Prostate gland (tissue), 2 donors: ENCODE measurements around the gene NRROS. TPM values are rescaled to one million over a fixed set of nuclear protein-coding genes. Genes with fewer than 3 reads are reported as not detected.
"Not testable (repeated sequence)": the region's sequence is repeated elsewhere in the genome, so short reads cannot be mapped to it uniquely, and the experiment has no call there.

Experiments
- DNase-seq: peaks from one replicate; pipeline ENCODE4 v3.0.0-alpha.2; 2019; ENCODE audit warnings: low spot score
- H3K27ac ChIP-seq, 2 donors: fragments of 200-600 bp; sonication (generic); 2 replicates each; pipeline ENCODE4 v1.5.1; 2017 to 2019
- H3K27me3 ChIP-seq: fragments of 200-600 bp; sonication (generic); replicated peaks from 2 replicates; pipeline ENCODE4 v1.5.1; 2019; ENCODE audit not compliant: insufficient read depth
- H3K36me3 ChIP-seq, 2 donors: fragments of 200-600 bp; sonication (generic); 1 replicate in 1 of 2; 2 replicates in 1 of 2; pipeline versions ENCODE4 v1.5.1 to v1.8.1; 2017 to 2019
- H3K4me1 ChIP-seq: fragments of 200-600 bp; sonication (generic); replicated peaks from 2 replicates; pipeline ENCODE4 v1.5.1; 2019
- H3K4me3 ChIP-seq, 2 donors: fragments of 200-600 bp; sonication (generic); 2 replicates each; pipeline ENCODE4 v1.5.1; 2017 to 2019
- H3K9me3 ChIP-seq: fragments of 200-600 bp; sonication (generic); 2 replicates; pipeline ENCODE4 v1.5.1; 2017
- CTCF ChIP-seq, 4 experiments: fragments of 200-600 bp in 2 of 4; fragments of 450-650 bp in 2 of 4; sonication (generic) in 2 of 4; IDR thresholded peaks; 1 replicate in 3 of 4; 2 replicates in 1 of 4; pipeline ENCODE4 v1.5.1; 2016 to 2019; ENCODE audit warnings: antibody characterized with exemption in 4 of 4, mild to moderate bottlenecking in 2 of 4, moderate library complexity in 2 of 4
- POLR2A ChIP-seq: fragments of 450-650 bp; IDR thresholded peaks from one replicate; pipeline ENCODE4 v1.6.1; 2016; ENCODE audit warnings: antibody characterized with exemption, mild to moderate bottlenecking
- POLR2AphosphoS5 ChIP-seq: sonication (generic); formaldehyde crosslinking; IDR thresholded peaks from one replicate; pipeline ENCODE4 v1.6.1; 2017; ENCODE audit warnings: antibody characterized with exemption
- WGBS: methylation state at CpG from one replicate; pipeline ENCODE4 v1.1.5; 2018; 5-methylcytosine and 5-hydroxymethylcytosine counted together
- intact Hi-C: fragments of 100-400 bp; cut with DNase I; formaldehyde crosslinking; loops from one replicate; pipeline ENCODE4 v1.14.2; 2022
- total RNA-seq, 2 donors: library from RNA; depleted of rRNA; stranded (reverse); fragments of >200 nt; gene quantifications; one replicate each; pipeline ENCODE4 v1.1.0, GENCODE V29; 2016

Gene NRROS
- total RNA-seq, 2 donors from 2014 or later = 2.0 to 5.5 TPM

- TF ChIP-seq POLR2A (no peak), CTCF (IDR thresholded peaks at IDR 0.05) (peak; percentile 55 to 92 (median 82)), POLR2AphosphoS5 (peak; percentile 43)
- H3K27ac ChIP-seq = no peak overlapping the region
- intact Hi-C loops = loop anchor here (5.0 kb wide), 1 partner anchor 73 kb away; no protein-coding TSS in a partner anchor
Measured at GRCh38 chr3:196609343-196609775, 30.1 kb upstream of the NRROS start.

GRCh38 chr3:196609805-196610515 lies 29.5 kb upstream of the NRROS start:
- no peak overlapping the region for H3K4me3 ChIP-seq
- intact Hi-C loops = loop anchor here (5.0 kb wide), 1 partner anchor 72 kb away; no protein-coding TSS in a partner anchor
- TF ChIP-seq POLR2AphosphoS5 (no peak), POLR2A (no peak), CTCF (IDR thresholded peaks at IDR 0.05) (no peak)
- no peaks in the 10 kb centered on the region for H3K27me3 ChIP-seq
- no peak for DNase-seq
- H3K27ac ChIP-seq = no peak overlapping the region
- WGBS = 90% methylated on average over 6 of the region's 6 CpGs
- H3K4me1 ChIP-seq = no peaks in the 10 kb centered on the region
- no peaks in the 10 kb centered on the region for H3K9me3 ChIP-seq
- no peaks in the 10 kb centered on the region for H3K36me3 ChIP-seq

More at GRCh38 chr3:196609343-196609775, 30.1 kb upstream of the NRROS start:
- peak; percentile 83 for DNase-seq
- WGBS = 17% methylated on average over 5 of the region's 5 CpGs
- no peaks in the 10 kb centered on the region for H3K27me3 ChIP-seq
- H3K9me3 ChIP-seq = no peaks in the 10 kb centered on the region
- H3K4me1 ChIP-seq = no peaks in the 10 kb centered on the region
- no peak overlapping the region for H3K4me3 ChIP-seq
- no peaks in the 10 kb centered on the region for H3K36me3 ChIP-seq

GRCh38 chr3:196611761-196612483 lies 27.6 kb upstream of the NRROS start:
- Histone ChIP-seq H3K27ac (no peak overlapping the region), H3K4me3 (no peak overlapping the region), H3K4me1 (no peaks in the 10 kb centered on the region), H3K27me3 (no peaks in the 10 kb centered on the region), H3K9me3 (no peaks in the 10 kb centered on the region), H3K36me3 (no peaks in the 10 kb centered on the region)
- no peak for TF ChIP-seq POLR2AphosphoS5
- TF ChIP-seq CTCF (IDR thresholded peaks at IDR 0.05) = no peak
- no peak for TF ChIP-seq POLR2A
- 72% methylated on average over 10 of the region's 10 CpGs for WGBS
- no peak for DNase-seq
- intact Hi-C loops = no loop called here

- H3K36me3 ChIP-seq, intact Hi-C loops, H3K27ac ChIP-seq, H3K4me3 ChIP-seq, H3K9me3 ChIP-seq, DNase-seq, H3K27me3 ChIP-seq, H3K4me1 ChIP-seq: not testable (repeated sequence)
- WGBS = 94% methylated on average over 6 of the region's 6 CpGs
Measured at GRCh38 chr3:196615234-196615633, 24.3 kb upstream of the NRROS start.

GRCh38 chr3:196617256-196617655 lies 22.2 kb upstream of the NRROS start:
- no peak for TF ChIP-seq POLR2AphosphoS5
- no peak for TF ChIP-seq POLR2A
- no peak for TF ChIP-seq CTCF (IDR thresholded peaks at IDR 0.05)
- no peak overlapping the region for H3K27ac ChIP-seq
- intact Hi-C loops = no loop called here
- no peak overlapping the region for H3K4me3 ChIP-seq
- DNase-seq = no peak
- H3K36me3 ChIP-seq = no peaks in the 10 kb centered on the region
- WGBS = 84% methylated on average over 5 of the region's 5 CpGs
- H3K4me1 ChIP-seq = no peaks in the 10 kb centered on the region
- H3K9me3 ChIP-seq = no peaks in the 10 kb centered on the region
- H3K27me3 ChIP-seq = no peaks in the 10 kb centered on the region
